PC-9 (cell line): ENCODE measurements around the gene ERC1. TPM values are rescaled to one million over a fixed set of nuclear protein-coding genes. Genes with fewer than 3 reads are reported as not detected.

Experiments used
- BruUV-seq: library from RNA; stranded (reverse); fragments of 400-500 nt; replicated peaks from 2 replicates; lab custom pipeline; 2021; lab: Mats Ljungman, UMichigan
- CTCF ChIA-PET: fragments of 300-600 bp; sonication (Branson Sonifier 250); formaldehyde crosslinking; loops from one replicate; lab custom pipeline; 2022; ENCODE audit warnings: antibody characterized with exemption; lab: Charles Lee
- POLR2A ChIA-PET: fragments of 300-600 bp; sonication (Branson Sonifier 250); formaldehyde crosslinking; loops from one replicate; lab custom pipeline; 2022; ENCODE audit warnings: antibody characterized with exemption; ENCODE audit not compliant: unreplicated experiment; lab: Charles Lee
- DNase-seq, 2 experiments: peaks; one replicate each; pipeline versions ENCODE4 v3.0.0 to v3.0.0-alpha.2; 2015 to 2022; ENCODE audit warnings: mixed read lengths in 1 of 2
- H2AFZ ChIP-seq: fragments of 200-600 bp; sonication (generic); 2 replicates; pipeline ENCODE4 v1.8.1; 2017; ENCODE audit warnings: antibody characterized with exemption
- H3F3A ChIP-seq: fragments of 200-600 bp; sonication (generic); 2 replicates; pipeline ENCODE4 v1.8.1; 2017; ENCODE audit warnings: antibody characterized with exemption, mild to moderate bottlenecking, low read depth; ENCODE audit not compliant: insufficient read depth
- H3K27ac ChIP-seq: fragments of 200-600 bp; sonication (generic); 2 replicates; pipeline ENCODE4 v1.6.1; 2016; ENCODE audit warnings: mixed run types
- H3K27me3 ChIP-seq: fragments of 200-600 bp; sonication (generic); 2 replicates; pipeline ENCODE4 v1.6.1; 2016; ENCODE audit warnings: low read depth, mixed run types; ENCODE audit not compliant: insufficient read depth
- H3K36me3 ChIP-seq: fragments of 200-600 bp; sonication (generic); 2 replicates; pipeline ENCODE4 v1.6.1; 2016; ENCODE audit warnings: low read depth, mixed run types
- H3K4me1 ChIP-seq: fragments of 200-600 bp; sonication (generic); replicated peaks from 2 replicates; pipeline ENCODE4 v1.6.1; 2016; ENCODE audit warnings: mixed run types; ENCODE audit not compliant: insufficient read depth
- H3K4me2 ChIP-seq: fragments of 200-600 bp; sonication (generic); 2 replicates; pipeline ENCODE4 v1.6.1; 2017; ENCODE audit warnings: mixed run types
- H3K4me3 ChIP-seq: fragments of 200-600 bp; sonication (generic); 2 replicates; pipeline ENCODE4 v1.6.1; 2016; ENCODE audit warnings: mixed run types
- H3K79me2 ChIP-seq: fragments of 200-600 bp; sonication (generic); 2 replicates; pipeline ENCODE4 v1.6.1; 2017; ENCODE audit warnings: low read depth, mixed run types
- H3K9me2 ChIP-seq: fragments of 200-600 bp; sonication (generic); 2 replicates; pipeline ENCODE4 v1.8.1; 2017; ENCODE audit warnings: mild to moderate bottlenecking; ENCODE audit not compliant: insufficient read depth
- H3K9me3 ChIP-seq: fragments of 200-600 bp; sonication (generic); 2 replicates; pipeline ENCODE4 v1.8.1; 2016; ENCODE audit warnings: low read depth; ENCODE audit not compliant: insufficient read depth
- H4K20me1 ChIP-seq: fragments of 200-600 bp; sonication (generic); 2 replicates; pipeline ENCODE4 v1.8.1; 2017; ENCODE audit not compliant: insufficient read depth
- EZH2 ChIP-seq: fragments of 200-600 bp; sonication (generic); IDR thresholded peaks from 2 replicates; pipeline ENCODE4 v1.8.0; 2017; ENCODE audit warnings: antibody characterized with exemption, low read depth
- intact Hi-C: fragments of 100-400 bp; cut with micrococcal nuclease; formaldehyde crosslinking; loops from one replicate; pipeline ENCODE4 v1.10.0; 2022; ENCODE audit not compliant: unreplicated experiment
- total RNA-seq: library from RNA; stranded (reverse); gene quantifications from 2 replicates; pipeline ENCODE4 v1.2.3, GENCODE V29; 2021
- TF ChIP-seq, protein P1 (sequence below): fragments of 200-600 bp; sonication (generic); conservative IDR thresholded peaks from 2 replicates; pipeline ENCODE4 v1.6.1; 2017; ENCODE audit warnings: mixed run types, antibody characterized with exemption, mild to moderate bottlenecking, moderate library complexity

The ERC1 gene
- total RNA-seq, 1 experiment from 2014 or later, result 52.0 TPM

DNA sequence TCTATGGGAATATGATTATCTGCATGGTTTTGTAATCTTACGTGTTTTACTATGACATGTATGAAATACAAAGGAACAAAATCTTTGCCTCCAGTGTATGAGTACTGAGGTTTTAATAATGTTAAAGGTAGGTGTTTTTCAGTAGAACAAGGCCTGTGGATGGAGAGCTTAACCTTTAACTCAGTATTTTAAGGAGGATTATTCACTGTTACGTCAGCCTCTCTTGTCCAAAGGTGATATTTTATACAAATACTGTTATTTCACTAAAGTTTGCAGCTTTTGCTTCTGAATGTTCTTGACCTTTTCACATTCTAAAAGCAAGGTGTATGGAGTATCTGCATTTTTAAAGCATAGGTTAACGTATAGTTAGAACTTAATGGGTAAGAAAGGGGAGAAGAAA, 195.3 kb downstream of the ERC1 start:
- intact Hi-C loops, result no loop called here
- H3K79me2 ChIP-seq, result no peaks in the 10 kb centered on the region
- BruUV-seq, result no TSS peak
- no peak overlapping the region for H3K27ac ChIP-seq
- DNase-seq, result no peak
- no peak overlapping the region for H3K4me2 ChIP-seq
- no peak overlapping the region for H2AFZ ChIP-seq
- H3K9me3 ChIP-seq, result no peaks in the 10 kb centered on the region
- TF ChIP-seq, protein P1, sequence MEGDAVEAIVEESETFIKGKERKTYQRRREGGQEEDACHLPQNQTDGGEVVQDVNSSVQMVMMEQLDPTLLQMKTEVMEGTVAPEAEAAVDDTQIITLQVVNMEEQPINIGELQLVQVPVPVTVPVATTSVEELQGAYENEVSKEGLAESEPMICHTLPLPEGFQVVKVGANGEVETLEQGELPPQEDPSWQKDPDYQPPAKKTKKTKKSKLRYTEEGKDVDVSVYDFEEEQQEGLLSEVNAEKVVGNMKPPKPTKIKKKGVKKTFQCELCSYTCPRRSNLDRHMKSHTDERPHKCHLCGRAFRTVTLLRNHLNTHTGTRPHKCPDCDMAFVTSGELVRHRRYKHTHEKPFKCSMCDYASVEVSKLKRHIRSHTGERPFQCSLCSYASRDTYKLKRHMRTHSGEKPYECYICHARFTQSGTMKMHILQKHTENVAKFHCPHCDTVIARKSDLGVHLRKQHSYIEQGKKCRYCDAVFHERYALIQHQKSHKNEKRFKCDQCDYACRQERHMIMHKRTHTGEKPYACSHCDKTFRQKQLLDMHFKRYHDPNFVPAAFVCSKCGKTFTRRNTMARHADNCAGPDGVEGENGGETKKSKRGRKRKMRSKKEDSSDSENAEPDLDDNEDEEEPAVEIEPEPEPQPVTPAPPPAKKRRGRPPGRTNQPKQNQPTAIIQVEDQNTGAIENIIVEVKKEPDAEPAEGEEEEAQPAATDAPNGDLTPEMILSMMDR, result no peak
- TF ChIP-seq EZH2, result no peak
- H3K27me3 ChIP-seq, result no peaks in the 10 kb centered on the region
- no peaks in the 10 kb centered on the region for H4K20me1 ChIP-seq
- no peaks in the 10 kb centered on the region for H3K36me3 ChIP-seq
- H3K4me3 ChIP-seq, result no peak overlapping the region
- CTCF ChIA-PET, result interaction anchor here (0.6 kb wide), 1 partner anchor 59 kb away, joined by 4 read pairs; no protein-coding TSS in a partner anchor
- POLR2A ChIA-PET, result no interaction called here
- no peaks in the 10 kb centered on the region for H3F3A ChIP-seq
- no peaks in the 10 kb centered on the region for H3K9me2 ChIP-seq
- peaks cover 11% of the 10 kb centered on the region; the same call in 1 of the 2 replicates for H3K4me1 ChIP-seq

DNA sequence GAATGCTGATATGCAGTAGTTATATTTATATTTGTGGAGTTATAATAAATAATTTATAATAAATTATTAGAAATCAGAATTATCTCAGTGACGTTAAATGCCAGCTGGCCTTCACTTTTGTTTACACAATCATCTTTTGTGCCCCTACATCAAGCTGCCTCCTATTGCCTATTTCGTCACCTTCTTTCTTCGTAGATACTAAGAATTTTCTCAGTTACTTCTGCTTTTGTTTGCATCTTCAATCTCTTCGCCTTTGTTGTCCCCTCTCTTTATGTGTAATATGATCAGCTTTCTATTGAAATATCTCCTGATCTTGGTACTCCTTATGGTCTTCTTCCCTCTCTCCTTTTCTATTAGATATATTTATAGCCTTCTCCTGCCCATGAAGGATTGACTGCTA, 197.0 kb downstream of the ERC1 start:
- H3K4me2 ChIP-seq, result no peak overlapping the region
- no peaks in the 10 kb centered on the region for H3K9me2 ChIP-seq
- H3K9me3 ChIP-seq, result no peaks in the 10 kb centered on the region
- no peak for DNase-seq
- BruUV-seq, result no TSS peak
- H3K4me1 ChIP-seq, result peaks cover 11% of the 10 kb centered on the region; the same call in 1 of the 2 replicates
- no peak overlapping the region for H3K27ac ChIP-seq
- H3K79me2 ChIP-seq, result no peaks in the 10 kb centered on the region
- no peaks in the 10 kb centered on the region for H3F3A ChIP-seq
- no peaks in the 10 kb centered on the region for H4K20me1 ChIP-seq
- CTCF ChIA-PET, result no interaction called here
- H3K36me3 ChIP-seq, result no peaks in the 10 kb centered on the region
- no peak overlapping the region for H2AFZ ChIP-seq
- no peak overlapping the region for H3K4me3 ChIP-seq
- TF ChIP-seq EZH2, result no peak
- TF ChIP-seq, protein P1, result no peak
- H3K27me3 ChIP-seq, result no peaks in the 10 kb centered on the region
- POLR2A ChIA-PET, result interaction anchor here (0.6 kb wide), 1 partner anchor 17 kb away, joined by 3 read pairs; no protein-coding TSS in a partner anchor
- intact Hi-C loops, result no loop called here

DNA sequence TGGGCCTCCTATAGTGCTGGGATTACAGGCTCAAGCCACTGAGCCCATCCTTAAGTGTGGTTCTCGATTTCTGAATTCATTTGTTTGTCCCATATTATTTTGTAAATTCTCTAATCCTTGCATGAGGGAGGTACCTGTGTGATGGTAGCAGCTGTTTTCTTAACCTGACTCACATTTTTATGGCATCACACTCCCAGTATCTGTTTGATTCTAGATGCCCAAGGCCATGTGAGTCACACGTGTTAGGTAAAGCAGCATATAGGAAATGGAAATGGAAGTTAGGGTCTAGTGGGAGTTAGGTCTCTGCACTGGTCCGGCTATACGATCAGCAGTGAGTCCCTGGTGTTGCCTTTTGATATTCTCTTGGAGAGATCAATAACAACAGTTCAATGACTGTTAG, 198.1 kb downstream of the ERC1 start:
- no peak for TF ChIP-seq EZH2
- TF ChIP-seq, protein P1, result no peak
- no TSS peak for BruUV-seq
- H3K4me1 ChIP-seq, result peaks cover 11% of the 10 kb centered on the region; the same call in 1 of the 2 replicates
- H3F3A ChIP-seq, result no peaks in the 10 kb centered on the region
- intact Hi-C loops, result no loop called here
- ChIA-PET CTCF (no interaction called here), POLR2A (no interaction called here)
- no peaks in the 10 kb centered on the region; the same call in 1 of the 2 replicates for H3K9me3 ChIP-seq
- H3K36me3 ChIP-seq, result no peaks in the 10 kb centered on the region
- no peaks in the 10 kb centered on the region for H4K20me1 ChIP-seq
- H3K27me3 ChIP-seq, result no peaks in the 10 kb centered on the region
- H2AFZ ChIP-seq, result no peak overlapping the region
- no peak overlapping the region for H3K4me2 ChIP-seq
- H3K4me3 ChIP-seq, result no peak overlapping the region
- no peak overlapping the region for H3K27ac ChIP-seq
- H3K9me2 ChIP-seq, result no peaks in the 10 kb centered on the region
- H3K79me2 ChIP-seq, result no peaks in the 10 kb centered on the region
- peak in 1 of 2 experiments; percentile 73 for DNase-seq
